Measurements from ENCODE around the gene FGF1. TPM values are rescaled to one million over a fixed set of nuclear protein-coding genes. Genes with fewer than 3 reads are reported as not detected.
A peak's percentile ranks its signal among the peaks of the same experiment; 100 is the strongest.

The FGF1 gene
- total RNA-seq (10 to 100 TPM; 25.6 to 57.7 TPM), polyA plus RNA-seq (ENCODE audit: insufficient read length in 2 of 2) (10 to 100 TPM; 30.0 to 48.4 TPM)
- long read RNA-seq, donor 1, full-length matches to known transcripts: 16 of 16 reads
- long read RNA-seq, donor 1, partial matches to known transcripts: 0 of 16 reads
- long read RNA-seq, donor 1, other reads (novel, unspliced or antisense): 0 of 16 reads
- long read RNA-seq, donor 2, transcript FGF1-201 (4 exons, 1,469 nt): major isoform, 8 of 13 reads
- long read RNA-seq, donor 2, partial matches to known transcripts: 0 of 13 reads
- long read RNA-seq, donor 2, other reads (novel, unspliced or antisense): 0 of 13 reads
- long read RNA-seq, donor 3, full-length matches to known transcripts: 7 of 7 reads
- long read RNA-seq, donor 3, partial matches to known transcripts: 0 of 7 reads
- long read RNA-seq, donor 3, other reads (novel, unspliced or antisense): 0 of 7 reads
- long read RNA-seq, donor 4: 0 reads

DNA sequence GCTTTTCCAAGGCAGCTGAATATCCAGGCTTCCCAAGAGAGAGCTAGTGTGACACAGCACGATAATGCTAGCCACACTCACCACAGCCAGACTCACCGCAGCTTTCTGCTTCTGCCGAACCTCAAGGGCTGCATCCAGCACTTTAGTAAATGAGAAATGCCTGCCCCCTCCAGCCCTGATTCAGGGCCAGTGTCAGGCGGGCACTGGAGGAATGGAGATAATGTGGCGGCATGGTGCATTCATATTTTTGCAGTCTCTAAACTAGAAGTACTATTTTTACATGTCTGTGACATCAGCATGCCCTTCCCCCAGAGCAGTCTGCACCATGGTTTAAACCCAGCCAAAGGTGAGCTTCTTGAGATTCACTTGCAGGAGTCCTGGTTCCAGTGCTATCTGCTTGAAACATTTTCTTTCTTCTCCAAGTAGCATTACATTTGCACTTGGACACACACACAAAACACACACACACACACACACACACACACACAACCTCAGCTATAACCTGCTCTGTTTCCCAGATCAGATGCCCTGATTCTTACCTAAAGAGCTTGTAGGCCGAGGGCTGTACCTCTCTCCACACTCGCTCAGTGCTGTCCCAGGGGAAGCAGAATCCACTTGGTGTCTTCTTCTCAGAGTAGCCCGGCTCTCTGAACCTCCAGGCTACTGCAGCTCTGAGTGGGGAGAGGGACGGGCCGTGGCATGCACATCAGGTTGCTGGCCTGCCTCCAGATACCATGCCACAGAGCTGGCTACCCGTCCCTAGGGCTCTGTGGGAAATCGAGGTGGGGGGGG is at the start of gene FGF1:
Gene FGF1 (minus strand): TSS at position 673 of the 792 bp plus-strand sequence. CDS start 71,963 bp downstream, outside the sequence.
- Histone ChIP-seq H3K9me3 (ENCODE audit: control insufficient read depth, insufficient read depth, low read length) (no peaks in the 10 kb centered on the region), H3K27ac (ENCODE audit: low read depth, low read length) (peak within 1 kb of the TSS; percentile 84), H3K27me3 (ENCODE audit: control insufficient read depth, insufficient read depth, low read length) (no peaks in the 10 kb centered on the region), H3K4me3 (ENCODE audit: low read depth, low read length) (peak within 1 kb of the TSS; percentile 1), H3K36me3 (ENCODE audit: control insufficient read depth, insufficient read depth, low read length) (no peaks in the 10 kb centered on the region), H3K4me1 (ENCODE audit: control insufficient read depth, insufficient read depth, low read length) (peaks cover 24% of the 10 kb centered on the region)
- 44% methylated on average over 7 of the region's 12 CpGs for WGBS (ENCODE audit: insufficient coverage)
- peak in 2 of 6 donors; percentile 73 to 74 for DNase-seq (ENCODE audit: low read depth in 4 of 6, low spot score in 6 of 6)

DNA sequence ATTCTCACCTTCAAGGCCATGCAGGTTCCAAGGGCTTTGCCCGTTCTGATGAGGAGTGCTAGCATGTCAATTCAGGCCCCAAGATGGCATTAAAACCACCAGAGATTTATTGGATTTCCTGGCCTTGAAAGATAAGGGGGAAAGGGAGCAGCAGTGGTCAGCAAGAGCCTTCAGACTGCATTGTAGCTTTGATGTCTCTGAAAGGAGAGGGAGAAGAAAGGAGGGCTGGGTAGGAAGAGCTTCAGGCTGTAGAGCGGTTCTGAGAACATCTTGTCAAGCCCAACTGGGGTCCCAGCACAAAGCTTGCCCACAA is 41.8 kb upstream of the FGF1 start:
- no peaks in the 10 kb centered on the region for H3K27me3 ChIP-seq (ENCODE audit: control insufficient read depth, insufficient read depth, low read length)
- WGBS (ENCODE audit: insufficient coverage): 76% methylated on average over 2 of the region's 2 CpGs
- no peak for DNase-seq (ENCODE audit: low read depth in 4 of 6, low spot score in 6 of 6)
- H3K36me3 ChIP-seq (ENCODE audit: control insufficient read depth, insufficient read depth, low read length): no peaks in the 10 kb centered on the region
- H3K4me1 ChIP-seq (ENCODE audit: control insufficient read depth, insufficient read depth, low read length): peaks cover 4% of the 10 kb centered on the region
- no peak overlapping the region for H3K4me3 ChIP-seq (ENCODE audit: low read depth, low read length)
- no peaks in the 10 kb centered on the region for H3K9me3 ChIP-seq (ENCODE audit: control insufficient read depth, insufficient read depth, low read length)
- no peak overlapping the region for H3K27ac ChIP-seq (ENCODE audit: low read depth, low read length)

DNA sequence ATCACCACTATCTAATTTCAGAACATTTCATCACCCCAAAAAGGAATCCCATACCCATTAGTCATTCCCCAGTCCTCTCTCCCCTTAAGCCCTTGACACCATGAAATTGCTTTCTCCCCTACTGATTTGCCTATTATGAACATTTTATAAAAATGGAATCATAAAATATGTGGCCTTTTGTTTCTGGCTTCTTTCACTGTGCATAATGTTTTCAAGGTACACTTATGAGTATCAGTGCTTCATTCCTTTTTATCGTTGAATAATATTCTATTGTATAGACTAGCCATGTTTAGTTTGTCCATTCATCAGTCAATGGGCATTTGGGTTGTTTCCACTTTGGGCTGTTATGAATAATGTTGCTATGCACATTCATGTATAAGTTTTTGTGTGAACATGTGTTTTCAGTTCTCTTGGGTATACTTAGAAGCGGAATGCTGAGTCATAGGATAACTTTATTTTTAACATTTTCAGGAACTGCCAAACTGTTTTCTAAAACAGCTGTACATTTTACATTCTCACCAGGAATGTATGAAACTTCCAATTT is 40.4 kb upstream of the FGF1 start:
- no peaks in the 10 kb centered on the region for H3K27me3 ChIP-seq (ENCODE audit: control insufficient read depth, insufficient read depth, low read length)
- H3K9me3 ChIP-seq (ENCODE audit: control insufficient read depth, insufficient read depth, low read length): no peaks in the 10 kb centered on the region
- no peak for DNase-seq (ENCODE audit: low read depth in 4 of 6, low spot score in 6 of 6)
- no peak overlapping the region for H3K4me3 ChIP-seq (ENCODE audit: low read depth, low read length)
- WGBS (ENCODE audit: insufficient coverage): no CpG with 5 or more reads among the region's 2 CpGs
- H3K4me1 ChIP-seq (ENCODE audit: control insufficient read depth, insufficient read depth, low read length): peaks cover 15% of the 10 kb centered on the region
- H3K36me3 ChIP-seq (ENCODE audit: control insufficient read depth, insufficient read depth, low read length): no peaks in the 10 kb centered on the region
- no peak overlapping the region for H3K27ac ChIP-seq (ENCODE audit: low read depth, low read length)

DNA sequence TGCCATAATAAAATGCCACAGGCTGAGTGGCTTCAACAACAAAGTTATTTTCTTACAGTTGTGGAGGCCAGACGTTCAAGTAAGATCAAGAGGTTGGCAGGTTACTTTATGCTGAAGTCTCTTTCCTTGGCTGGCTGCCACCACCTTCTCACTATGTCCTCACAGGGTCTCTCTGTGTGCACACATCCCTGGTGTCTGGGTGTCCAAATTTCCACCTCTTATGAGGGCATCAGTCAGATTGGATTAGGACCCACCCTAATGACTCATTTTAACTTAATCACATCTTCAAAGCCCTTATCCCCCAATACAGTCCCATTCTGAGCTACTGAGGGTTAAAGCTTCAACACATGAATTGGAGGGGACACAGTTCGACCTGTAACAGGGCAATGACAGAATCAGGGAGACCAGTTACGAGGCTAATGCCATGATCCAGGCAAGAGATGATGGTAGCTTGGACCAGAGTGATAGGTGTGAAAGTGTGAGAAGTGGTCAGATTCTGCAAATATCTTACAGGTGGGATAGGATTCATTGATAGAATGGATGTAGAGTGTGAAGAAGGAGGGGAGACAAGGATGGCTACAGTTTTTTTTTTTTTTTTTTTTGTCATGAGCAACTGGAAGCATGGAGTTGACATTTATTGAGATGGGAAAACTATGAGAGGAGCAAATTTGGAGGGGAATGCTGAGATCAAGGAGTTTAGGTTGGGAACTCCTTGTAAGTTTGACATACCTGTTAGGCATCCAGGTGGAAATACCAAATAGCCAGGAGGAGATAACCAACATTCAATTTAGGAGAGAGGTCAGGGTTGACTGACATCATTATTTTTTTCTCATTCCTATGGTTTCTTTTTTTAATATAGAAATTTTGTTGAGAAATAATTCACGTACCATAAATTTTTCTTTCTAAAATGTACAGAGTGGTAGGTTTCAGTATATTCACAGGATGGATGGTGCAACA is 39.6 kb upstream of the FGF1 start:
- no peak overlapping the region for H3K4me3 ChIP-seq (ENCODE audit: low read depth, low read length)
- no peak for DNase-seq (ENCODE audit: low read depth in 4 of 6, low spot score in 6 of 6)
- H3K36me3 ChIP-seq (ENCODE audit: control insufficient read depth, insufficient read depth, low read length): no peaks in the 10 kb centered on the region
- 92% methylated on average over 2 of the region's 4 CpGs for WGBS (ENCODE audit: insufficient coverage)
- H3K27ac ChIP-seq (ENCODE audit: low read depth, low read length): no peak overlapping the region
- H3K9me3 ChIP-seq (ENCODE audit: control insufficient read depth, insufficient read depth, low read length): no peaks in the 10 kb centered on the region
- no peaks in the 10 kb centered on the region for H3K27me3 ChIP-seq (ENCODE audit: control insufficient read depth, insufficient read depth, low read length)
- peaks cover 22% of the 10 kb centered on the region for H3K4me1 ChIP-seq (ENCODE audit: control insufficient read depth, insufficient read depth, low read length)

DNA sequence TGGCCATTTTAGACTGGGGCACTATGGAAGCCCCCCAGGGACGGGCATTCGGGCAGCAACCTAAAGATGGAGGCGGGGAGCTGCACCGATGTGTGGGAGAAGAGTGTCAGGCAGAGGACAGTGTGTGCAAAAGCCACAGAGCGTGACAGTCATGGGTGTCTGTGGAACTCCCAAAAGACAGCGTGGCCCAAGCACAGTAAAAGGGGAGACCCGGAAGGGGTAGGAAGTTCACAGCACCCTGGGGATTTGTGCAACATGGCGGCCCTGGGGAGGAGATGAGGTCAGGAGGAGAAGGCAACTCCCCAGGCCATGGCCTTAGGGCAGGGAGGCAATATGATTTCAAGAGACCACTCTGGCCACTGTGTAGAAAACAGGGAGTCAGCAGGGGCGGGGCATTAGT is 38.9 kb upstream of the FGF1 start:
- H3K9me3 ChIP-seq (ENCODE audit: control insufficient read depth, insufficient read depth, low read length): no peaks in the 10 kb centered on the region
- H3K27me3 ChIP-seq (ENCODE audit: control insufficient read depth, insufficient read depth, low read length): no peaks in the 10 kb centered on the region
- no peak overlapping the region for H3K4me3 ChIP-seq (ENCODE audit: low read depth, low read length)
- peaks cover 22% of the 10 kb centered on the region for H3K4me1 ChIP-seq (ENCODE audit: control insufficient read depth, insufficient read depth, low read length)
- 96% methylated on average over 8 of the region's 9 CpGs for WGBS (ENCODE audit: insufficient coverage)
- no peaks in the 10 kb centered on the region for H3K36me3 ChIP-seq (ENCODE audit: control insufficient read depth, insufficient read depth, low read length)
- no peak overlapping the region for H3K27ac ChIP-seq (ENCODE audit: low read depth, low read length)
- no peak for DNase-seq (ENCODE audit: low read depth in 4 of 6, low spot score in 6 of 6)

DNA sequence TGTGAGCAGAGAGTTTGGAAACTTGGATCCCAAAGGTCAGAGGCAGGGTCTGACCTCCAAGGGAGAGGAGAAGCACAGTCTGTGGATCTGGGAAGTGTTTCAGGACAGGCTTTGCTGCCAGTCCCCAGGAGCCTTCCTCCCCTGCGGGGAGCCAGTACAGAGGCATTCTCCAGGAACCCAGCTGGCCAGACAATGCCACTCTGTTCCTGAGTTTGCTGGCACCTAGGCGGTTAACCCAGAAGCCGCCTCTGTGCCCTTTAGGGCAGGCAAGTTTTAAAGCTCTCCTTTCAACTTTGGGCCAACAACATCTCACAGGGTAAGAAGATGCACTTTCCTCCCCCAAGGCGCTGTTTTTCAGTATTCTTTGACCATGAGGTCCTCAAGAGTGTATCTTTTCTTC is 37.0 kb upstream of the FGF1 start:
- 17% methylated on average over 3 of the region's 4 CpGs for WGBS (ENCODE audit: insufficient coverage)
- Histone ChIP-seq H3K9me3 (ENCODE audit: control insufficient read depth, insufficient read depth, low read length) (no peaks in the 10 kb centered on the region), H3K27me3 (ENCODE audit: control insufficient read depth, insufficient read depth, low read length) (no peaks in the 10 kb centered on the region), H3K36me3 (ENCODE audit: control insufficient read depth, insufficient read depth, low read length) (no peaks in the 10 kb centered on the region), H3K27ac (ENCODE audit: low read depth, low read length) (no peak overlapping the region), H3K4me1 (ENCODE audit: control insufficient read depth, insufficient read depth, low read length) (peaks cover 30% of the 10 kb centered on the region), H3K4me3 (ENCODE audit: low read depth, low read length) (no peak overlapping the region)
- peak in 1 of 6 donors; percentile 33 for DNase-seq (ENCODE audit: low read depth in 4 of 6, low spot score in 6 of 6)

DNA sequence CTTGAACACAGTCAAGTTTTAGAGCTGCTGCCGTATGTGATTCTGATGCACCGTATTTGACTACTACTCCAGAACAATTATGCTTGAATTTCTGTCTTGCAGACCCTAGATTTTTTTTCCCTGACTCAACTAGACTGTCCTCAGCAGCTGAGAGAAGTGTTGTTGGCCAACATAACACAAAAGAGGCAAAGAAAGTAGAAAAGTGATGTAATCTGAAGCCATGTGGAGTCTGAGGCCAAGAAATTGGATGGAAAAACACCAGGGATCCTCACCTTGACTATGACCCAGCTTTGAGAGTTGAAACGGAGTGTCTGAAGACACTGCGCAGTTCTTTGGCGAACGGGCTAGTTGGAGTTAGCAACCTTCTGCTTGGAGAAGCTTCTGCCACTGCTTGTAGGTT is 36.3 kb upstream of the FGF1 start:
- Histone ChIP-seq H3K9me3 (ENCODE audit: control insufficient read depth, insufficient read depth, low read length) (no peaks in the 10 kb centered on the region), H3K4me1 (ENCODE audit: control insufficient read depth, insufficient read depth, low read length) (peaks cover 34% of the 10 kb centered on the region), H3K27ac (ENCODE audit: low read depth, low read length) (no peak overlapping the region), H3K4me3 (ENCODE audit: low read depth, low read length) (no peak overlapping the region), H3K36me3 (ENCODE audit: control insufficient read depth, insufficient read depth, low read length) (no peaks in the 10 kb centered on the region), H3K27me3 (ENCODE audit: control insufficient read depth, insufficient read depth, low read length) (no peaks in the 10 kb centered on the region)
- WGBS (ENCODE audit: insufficient coverage): no CpG with 5 or more reads among the region's 6 CpGs
- DNase-seq (ENCODE audit: low read depth in 4 of 6, low spot score in 6 of 6): peak in 1 of 6 donors; percentile 26

DNA sequence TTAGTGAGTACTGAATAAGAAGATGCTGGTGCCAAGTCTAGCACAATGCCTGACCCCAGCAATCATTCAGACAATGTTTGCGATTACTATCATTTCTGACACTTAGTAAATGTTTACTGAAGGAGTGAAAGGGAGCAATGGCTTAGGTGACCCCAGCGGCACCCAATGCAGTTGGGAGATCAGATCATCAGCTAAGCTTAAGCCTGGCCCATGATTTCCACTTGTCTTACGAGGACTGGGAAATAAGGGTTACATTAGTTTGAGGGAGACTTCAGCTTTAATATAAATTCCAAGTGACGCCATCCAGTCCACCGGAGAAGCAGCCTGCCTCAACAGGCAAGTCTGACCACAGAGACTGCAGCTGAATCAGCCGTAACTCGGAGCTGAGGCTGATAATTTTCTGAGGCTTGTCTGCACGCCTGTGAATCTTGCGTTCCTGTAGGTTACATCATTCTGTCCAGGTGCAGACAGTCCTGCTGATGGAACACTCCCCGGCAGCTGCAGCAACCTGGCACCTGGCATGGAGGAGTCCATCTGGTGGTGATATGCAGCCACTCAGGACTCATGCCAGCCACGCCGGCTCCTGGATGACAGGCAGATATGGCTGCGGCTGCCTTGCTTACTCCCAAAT is 34.9 kb upstream of the FGF1 start:
- no peaks in the 10 kb centered on the region for H3K36me3 ChIP-seq (ENCODE audit: control insufficient read depth, insufficient read depth, low read length)
- peaks cover 34% of the 10 kb centered on the region for H3K4me1 ChIP-seq (ENCODE audit: control insufficient read depth, insufficient read depth, low read length)
- 74% methylated on average over 12 of the region's 13 CpGs for WGBS (ENCODE audit: insufficient coverage)
- no peaks in the 10 kb centered on the region for H3K9me3 ChIP-seq (ENCODE audit: control insufficient read depth, insufficient read depth, low read length)
- H3K4me3 ChIP-seq (ENCODE audit: low read depth, low read length): no peak overlapping the region
- DNase-seq (ENCODE audit: low read depth in 4 of 6, low spot score in 6 of 6): peak in 1 of 6 donors; percentile 63
- no peaks in the 10 kb centered on the region for H3K27me3 ChIP-seq (ENCODE audit: control insufficient read depth, insufficient read depth, low read length)
- no peak overlapping the region for H3K27ac ChIP-seq (ENCODE audit: low read depth, low read length)
